Activated B cell treated with CpG ODN at 0.5 μM for 24 hours (primary cell): ENCODE results near the gene RET. TPM values are rescaled to one million over a fixed set of nuclear protein-coding genes. Genes with fewer than 3 reads are reported as not detected.

Experiments used
- ATAC-seq: fragments of 200-7000 bp; cut with Tn5 transposase; one replicate; pipeline ENCODE4 v1.10.0; 2021; ENCODE audit warnings: low read depth, mild to moderate bottlenecking, moderate library complexity
- CTCF ChIA-PET: fragments of 350-600 bp; sonication (Branson Sonifier 250); formaldehyde crosslinking; loops from one replicate; lab custom pipeline; 2021; ENCODE audit warnings: antibody characterized with exemption; lab: Charles Lee
- POLR2A ChIA-PET: fragments of 350-600 bp; sonication (Branson Sonifier 250); formaldehyde crosslinking; loops from one replicate; lab custom pipeline; 2021; ENCODE audit warnings: antibody characterized with exemption; lab: Charles Lee
- DNase-seq: peaks from one replicate; pipeline ENCODE4 v3.0.0; 2022
- H3K27ac Mint-ChIP-seq: one replicate; pipeline ENCODE4 v1.8.0; 2020; ENCODE audit warnings: mixed read lengths
- H3K27me3 Mint-ChIP-seq: one replicate; pipeline ENCODE4 v1.8.0; 2021; ENCODE audit warnings: mixed read lengths
- H3K36me3 Mint-ChIP-seq: one replicate; pipeline ENCODE4 v1.8.0; 2021; ENCODE audit warnings: low read depth, mixed read lengths
- H3K4me1 Mint-ChIP-seq: one replicate; pipeline ENCODE4 v1.8.0; 2021; ENCODE audit warnings: mixed read lengths
- H3K4me3 Mint-ChIP-seq: one replicate; pipeline ENCODE4 v1.8.0; 2020; ENCODE audit warnings: mild to moderate bottlenecking, mixed read lengths
- H3K9me3 Mint-ChIP-seq: one replicate; pipeline ENCODE4 v1.8.0; 2020; ENCODE audit warnings: mixed read lengths
- intact Hi-C: fragments of 100-400 bp; cut with micrococcal nuclease; formaldehyde crosslinking; loops from one replicate; pipeline ENCODE4 v1.15.1; 2024
- total RNA-seq: library from RNA; stranded (reverse); gene quantifications from 2 replicates; pipeline ENCODE4 v1.2.3, GENCODE V29; 2022
- TF ChIP-seq, protein P1 (sequence below): fragments of 200-600 bp; IDR thresholded peaks from one replicate; pipeline ENCODE4 v1.8.0; 2022; ENCODE audit warnings: antibody characterized with exemption, mild to moderate bottlenecking

RET gene
- total RNA-seq, 1 donor from 2014 or later = not detected

DNA sequence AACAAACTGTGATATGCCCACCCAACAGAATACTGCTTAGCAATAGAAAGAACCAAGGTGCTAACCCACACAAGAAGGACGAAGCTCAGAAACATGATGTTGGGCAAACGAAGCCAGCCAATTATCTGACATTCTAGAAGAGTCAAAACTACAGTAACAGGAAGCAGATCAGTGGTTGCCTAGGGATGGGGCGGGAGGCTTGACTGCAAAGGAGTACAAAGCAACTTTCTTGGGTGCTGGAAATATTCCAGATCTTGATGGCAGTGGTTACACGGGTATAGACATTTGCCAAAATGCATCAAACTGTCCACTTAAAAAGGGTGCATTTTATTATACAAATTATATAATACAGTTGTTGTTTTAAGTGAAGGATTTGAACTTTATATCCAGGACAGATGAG, 41.1 kb upstream of the RET start:
- DNase-seq (no peak), ATAC-seq (no peak)
- TF ChIP-seq, protein P1, sequence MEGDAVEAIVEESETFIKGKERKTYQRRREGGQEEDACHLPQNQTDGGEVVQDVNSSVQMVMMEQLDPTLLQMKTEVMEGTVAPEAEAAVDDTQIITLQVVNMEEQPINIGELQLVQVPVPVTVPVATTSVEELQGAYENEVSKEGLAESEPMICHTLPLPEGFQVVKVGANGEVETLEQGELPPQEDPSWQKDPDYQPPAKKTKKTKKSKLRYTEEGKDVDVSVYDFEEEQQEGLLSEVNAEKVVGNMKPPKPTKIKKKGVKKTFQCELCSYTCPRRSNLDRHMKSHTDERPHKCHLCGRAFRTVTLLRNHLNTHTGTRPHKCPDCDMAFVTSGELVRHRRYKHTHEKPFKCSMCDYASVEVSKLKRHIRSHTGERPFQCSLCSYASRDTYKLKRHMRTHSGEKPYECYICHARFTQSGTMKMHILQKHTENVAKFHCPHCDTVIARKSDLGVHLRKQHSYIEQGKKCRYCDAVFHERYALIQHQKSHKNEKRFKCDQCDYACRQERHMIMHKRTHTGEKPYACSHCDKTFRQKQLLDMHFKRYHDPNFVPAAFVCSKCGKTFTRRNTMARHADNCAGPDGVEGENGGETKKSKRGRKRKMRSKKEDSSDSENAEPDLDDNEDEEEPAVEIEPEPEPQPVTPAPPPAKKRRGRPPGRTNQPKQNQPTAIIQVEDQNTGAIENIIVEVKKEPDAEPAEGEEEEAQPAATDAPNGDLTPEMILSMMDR = no peak
- ChIA-PET CTCF (no interaction called here), POLR2A (no interaction called here)
- H3K9me3 Mint-ChIP-seq = peaks cover 18% of the 10 kb centered on the region
- H3K27ac Mint-ChIP-seq = no peak overlapping the region
- no peaks in the 10 kb centered on the region for H3K27me3 Mint-ChIP-seq
- intact Hi-C loops = no loop called here
- no peak overlapping the region for H3K4me3 Mint-ChIP-seq
- no peaks in the 10 kb centered on the region for H3K36me3 Mint-ChIP-seq
- H3K4me1 Mint-ChIP-seq = no peaks in the 10 kb centered on the region

DNA sequence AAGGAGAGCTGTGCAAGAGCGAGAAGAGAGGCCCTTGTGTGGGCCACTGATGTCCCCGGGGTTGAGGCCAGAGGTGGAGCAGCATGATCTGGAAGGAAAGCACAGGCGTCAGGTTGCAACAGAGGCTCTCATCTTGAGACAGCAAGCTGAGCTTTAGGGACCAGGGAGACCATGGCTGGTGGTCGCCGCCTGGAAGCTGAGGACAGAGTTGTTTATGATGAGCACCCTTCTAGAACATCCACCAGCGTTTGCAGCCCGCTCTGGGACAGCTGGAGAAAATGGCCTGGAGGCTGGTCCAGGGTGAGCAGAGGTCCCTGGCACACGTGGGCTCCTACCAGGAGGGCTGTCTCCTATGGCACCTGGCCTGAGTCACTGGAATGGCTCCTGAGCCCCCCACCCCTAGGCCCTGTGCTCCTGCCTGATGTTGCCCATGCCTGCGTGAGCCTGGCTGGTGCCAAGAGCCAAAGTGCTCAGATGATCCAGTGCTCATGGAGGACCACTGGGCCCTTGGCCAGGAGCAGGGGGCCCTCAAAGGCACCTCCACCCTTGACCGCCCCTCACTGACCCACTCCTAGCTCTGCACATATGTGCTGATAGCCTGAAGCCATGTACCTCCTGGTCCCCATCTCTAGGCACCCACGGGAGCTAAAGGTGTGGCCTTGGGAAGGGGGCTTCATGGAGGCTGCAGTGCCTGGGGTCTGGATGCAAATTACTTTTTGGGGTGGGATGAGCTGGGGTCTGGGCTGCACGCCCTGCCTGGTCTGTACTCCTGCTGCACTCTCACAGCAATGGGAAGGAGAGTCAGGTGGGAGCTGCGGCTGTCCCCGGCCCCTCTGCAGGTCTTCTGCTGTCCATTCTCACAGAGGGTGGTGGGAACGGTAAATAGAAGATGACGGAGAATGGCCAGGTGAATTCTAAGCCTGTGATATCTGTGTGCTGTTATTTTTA, 40.1 kb upstream of the RET start:
- Mint-ChIP-seq H3K9me3 (peaks cover 18% of the 10 kb centered on the region), H3K27me3 (no peaks in the 10 kb centered on the region), H3K36me3 (no peaks in the 10 kb centered on the region), H3K27ac (no peak overlapping the region), H3K4me1 (no peaks in the 10 kb centered on the region), H3K4me3 (no peak overlapping the region)
- DNase-seq (no peak), ATAC-seq (no peak)
- TF ChIP-seq, protein P1 = no peak
- CTCF ChIA-PET = no interaction called here
- POLR2A ChIA-PET = no interaction called here
- intact Hi-C loops = no loop called here

DNA sequence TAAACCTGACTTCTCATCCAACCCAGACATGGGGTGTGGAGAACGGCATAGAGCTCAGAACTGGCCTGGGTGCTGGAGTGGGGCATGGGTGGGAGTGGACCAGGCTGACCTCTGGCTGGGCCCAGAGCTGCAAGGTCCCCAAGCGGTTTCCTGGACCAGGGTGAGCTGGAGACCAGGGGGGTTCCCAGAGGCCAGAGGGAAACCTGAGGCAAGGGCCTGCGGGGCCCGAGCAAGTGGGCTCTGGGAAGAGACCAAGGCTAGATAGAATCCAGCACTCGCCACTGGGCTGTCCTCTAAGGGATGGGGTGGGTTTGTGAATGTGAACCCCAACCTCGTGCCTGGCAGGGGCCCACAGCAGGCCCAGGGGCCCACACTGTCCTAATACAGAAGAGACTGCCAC, 39.4 kb upstream of the RET start:
- ATAC-seq (no peak), DNase-seq (no peak)
- Mint-ChIP-seq H3K27me3 (no peaks in the 10 kb centered on the region), H3K4me1 (no peaks in the 10 kb centered on the region), H3K36me3 (no peaks in the 10 kb centered on the region), H3K4me3 (no peak overlapping the region), H3K9me3 (peaks cover 12% of the 10 kb centered on the region), H3K27ac (no peak overlapping the region)
- POLR2A ChIA-PET = no interaction called here
- CTCF ChIA-PET = no interaction called here
- intact Hi-C loops = no loop called here
- TF ChIP-seq, protein P1 = no peak

DNA sequence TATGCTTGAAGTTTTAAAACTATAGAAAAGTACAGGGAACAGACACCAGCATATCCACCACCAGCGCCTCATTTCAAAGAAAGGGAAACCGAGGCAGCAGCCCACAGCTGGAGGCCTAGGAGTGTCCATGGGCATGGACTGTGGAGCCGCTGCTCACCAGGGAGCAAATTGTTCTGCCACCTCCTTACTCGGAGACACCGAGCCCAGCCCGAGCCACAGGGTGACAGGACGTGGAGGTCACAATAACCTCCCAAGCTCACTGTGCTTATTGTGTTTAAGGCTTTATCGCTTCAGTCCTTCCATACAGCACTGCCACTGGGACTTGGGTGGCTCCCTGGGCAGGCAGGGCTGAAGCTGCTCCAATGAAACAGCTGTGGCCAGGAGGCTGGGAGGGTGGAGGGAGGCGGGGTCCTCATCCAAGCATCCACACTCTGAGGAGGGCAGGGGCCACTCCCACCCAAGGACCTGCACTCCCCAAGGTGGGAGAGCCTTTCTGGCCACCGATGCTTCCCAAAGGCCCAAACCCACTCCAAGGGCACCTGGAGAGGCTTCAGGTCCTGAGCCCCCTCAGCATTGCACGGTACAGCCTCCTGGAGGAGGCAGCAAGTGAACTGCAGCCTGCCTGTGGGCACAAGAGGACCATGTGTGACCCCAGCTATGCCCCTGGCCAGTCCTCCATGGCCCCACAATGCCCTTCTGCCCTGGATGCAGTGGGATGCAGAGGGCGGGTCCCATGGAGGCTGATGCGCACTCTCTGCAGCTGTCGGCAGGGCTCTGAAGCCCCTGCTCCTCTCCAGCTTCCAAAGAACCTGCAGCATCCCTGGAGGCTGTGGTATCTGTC, 38.7 kb upstream of the RET start:
- H3K27me3 Mint-ChIP-seq = no peaks in the 10 kb centered on the region
- intact Hi-C loops = no loop called here
- ATAC-seq (no peak), DNase-seq (no peak)
- ChIA-PET POLR2A (no interaction called here), CTCF (no interaction called here)
- TF ChIP-seq, protein P1 = no peak
- no peak overlapping the region for H3K4me3 Mint-ChIP-seq
- H3K36me3 Mint-ChIP-seq = no peaks in the 10 kb centered on the region
- no peak overlapping the region for H3K27ac Mint-ChIP-seq
- H3K4me1 Mint-ChIP-seq = no peaks in the 10 kb centered on the region
- peaks cover 5% of the 10 kb centered on the region for H3K9me3 Mint-ChIP-seq
